ENCODE results near the gene SIRPA. TPM values are rescaled to one million over a fixed set of nuclear protein-coding genes. Genes with fewer than 3 reads are reported as not detected.
A peak's percentile ranks its signal among the peaks of the same experiment; 100 is the strongest.

SIRPA gene
- polyA plus RNA-seq, 4 donors: 25.1 to 30.2 (median 26.6) TPM

DNA sequence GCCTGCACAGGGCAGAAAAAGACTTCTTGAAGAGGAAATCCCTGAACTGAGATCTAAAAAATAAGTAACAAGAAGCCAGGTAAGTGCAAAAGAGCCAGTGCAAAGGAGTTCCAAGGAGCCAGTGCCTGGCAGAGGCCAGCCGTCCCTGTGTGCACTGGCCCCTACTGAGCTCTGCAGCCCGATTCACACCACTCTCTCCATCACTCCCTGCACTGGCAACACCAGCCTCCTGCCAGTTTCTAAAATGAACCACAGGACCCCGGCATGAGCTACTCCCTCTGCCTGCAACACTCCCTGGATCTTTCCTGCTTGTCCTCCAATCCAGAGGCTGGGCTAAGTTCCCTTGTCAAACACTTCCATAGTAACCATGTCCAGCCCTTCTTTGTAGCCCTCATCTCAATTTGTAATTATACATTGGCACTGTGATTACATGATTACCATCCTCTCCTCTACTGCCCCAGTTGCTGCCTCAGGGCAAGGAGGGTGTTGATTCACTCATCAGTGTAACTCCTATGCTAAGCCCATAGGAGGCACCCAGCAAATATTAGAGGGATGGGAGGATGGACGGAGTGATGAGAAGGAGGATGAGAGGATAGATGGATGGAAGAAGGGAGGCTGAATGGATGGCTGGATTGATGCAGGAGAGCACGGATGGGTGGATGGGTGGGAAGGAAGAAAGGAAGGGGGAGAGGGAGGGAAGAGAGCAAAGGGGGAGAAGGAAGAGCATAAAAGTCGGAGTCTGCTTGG is 49.3 kb downstream of the SIRPA start:
- no peak for DNase-seq (ENCODE audit: low read depth in 4 of 4, low spot score in 2 of 4)

DNA sequence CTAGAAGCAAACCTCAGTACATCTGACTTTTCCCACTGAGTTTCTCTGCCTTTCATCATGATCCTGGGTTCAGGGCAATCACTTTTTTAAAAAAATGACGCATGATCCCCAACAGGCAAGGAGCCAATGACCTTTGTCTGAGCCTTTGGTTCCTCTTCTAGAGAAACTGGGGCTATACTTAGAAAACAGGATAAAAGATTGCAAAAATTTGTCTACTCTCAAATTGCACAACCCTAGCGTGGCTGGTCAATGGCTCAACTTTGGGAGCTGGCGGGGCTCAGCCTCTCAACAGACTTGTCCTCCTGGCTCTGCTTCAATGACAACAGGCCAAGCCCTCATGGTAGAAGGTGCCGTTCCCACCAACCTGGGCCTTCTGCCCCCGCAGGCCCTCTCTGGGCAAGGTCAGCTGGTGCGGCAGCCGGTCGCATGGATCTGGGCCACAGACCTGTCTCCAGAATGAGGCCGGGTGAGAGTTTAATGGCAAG is 50.0 kb downstream of the SIRPA start:
- DNase-seq (ENCODE audit: low read depth in 4 of 4, low spot score in 2 of 4): no peak

GRCh38 chr20:1945660-1946059 is 50.5 kb downstream of the SIRPA start:
- no peak for DNase-seq (ENCODE audit: low read depth in 4 of 4, low spot score in 2 of 4)

- DNase-seq (ENCODE audit: low read depth in 4 of 4, low spot score in 2 of 4): no peak
Measured at GRCh38 chr20:1946442-1946761, 51.2 kb downstream of the SIRPA start.

DNA sequence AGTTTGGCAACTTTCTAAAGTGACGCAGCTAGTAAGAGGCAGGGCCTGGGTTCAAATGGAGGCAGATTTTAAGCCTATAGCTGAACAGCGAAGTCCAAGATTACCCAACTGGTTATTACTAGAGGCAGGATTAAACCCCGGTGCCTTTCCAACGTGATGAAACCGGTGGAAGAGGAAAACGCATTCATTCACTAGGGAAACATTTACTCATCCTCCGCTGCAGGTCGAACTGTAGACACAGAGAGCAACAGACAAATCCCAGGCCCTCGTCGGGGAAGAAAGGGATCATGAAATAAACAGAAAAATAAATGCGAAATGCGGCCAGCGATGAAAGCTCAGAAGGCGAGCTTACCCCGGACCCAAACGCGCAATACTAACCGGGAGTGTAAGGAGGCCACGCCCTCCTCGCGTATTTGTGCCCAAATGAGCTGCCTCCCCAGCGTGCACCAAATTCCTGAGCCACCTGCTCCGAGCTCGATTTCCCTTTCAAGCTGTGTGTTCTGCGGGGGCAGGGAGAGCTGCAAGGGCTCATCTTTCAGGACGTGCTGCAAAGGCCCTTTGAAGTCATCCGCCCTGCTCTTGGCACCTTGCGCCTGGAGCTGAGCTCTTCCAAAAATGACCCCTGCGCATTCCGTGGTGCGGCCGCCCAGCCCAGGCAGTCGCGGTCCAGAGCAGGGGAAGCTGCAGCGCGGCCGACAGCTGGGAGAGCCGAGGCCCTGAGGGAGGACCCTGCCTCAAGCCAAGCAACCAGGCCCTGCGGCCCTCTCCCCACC is 51.7 kb downstream of the SIRPA start:
- DNase-seq (ENCODE audit: low read depth in 4 of 4, low spot score in 2 of 4): peak; percentile 52 to 71 (median 63)

DNA sequence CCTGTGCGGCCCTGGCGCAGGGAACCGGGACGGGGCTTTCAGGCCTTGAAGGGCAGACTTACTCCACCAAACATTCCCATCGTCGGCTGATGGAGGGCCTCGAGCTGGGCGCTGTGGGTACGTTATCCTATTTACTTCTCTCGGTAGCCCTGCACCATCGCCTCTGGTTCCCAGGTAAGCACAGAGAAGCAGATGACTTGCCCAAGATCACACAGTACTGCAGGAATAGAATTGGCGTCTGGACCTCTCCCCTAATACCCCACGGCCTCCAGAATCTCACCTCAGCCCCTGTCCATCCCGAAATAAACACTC is 52.3 kb downstream of the SIRPA start:
- no peak for DNase-seq (ENCODE audit: low read depth in 4 of 4, low spot score in 2 of 4)

GRCh38 chr20:1949347-1950100 is 54.3 kb downstream of the SIRPA start:
- no peak for DNase-seq (ENCODE audit: low read depth in 4 of 4, low spot score in 2 of 4)

DNA sequence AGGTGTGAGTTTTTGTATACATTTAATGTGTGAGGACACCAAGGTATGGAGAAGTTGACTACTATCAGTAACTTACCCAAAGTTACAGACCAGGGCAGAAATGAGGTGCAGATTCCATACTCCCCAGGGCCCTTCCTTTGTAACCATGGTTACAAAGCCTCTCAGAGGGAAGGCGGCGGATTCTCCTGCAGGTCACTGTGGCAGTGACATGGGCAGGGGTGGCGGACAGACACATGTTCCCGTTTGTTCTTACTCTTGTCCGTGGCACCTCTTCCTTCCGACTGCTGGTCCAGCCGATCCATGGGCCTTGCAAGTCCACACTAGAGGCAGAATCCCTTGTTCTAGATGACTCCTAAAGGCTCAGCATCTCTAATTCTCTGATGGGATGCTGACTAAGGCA is 55.6 kb downstream of the SIRPA start:
- no peak for DNase-seq (ENCODE audit: low read depth in 4 of 4, low spot score in 2 of 4)

DNA sequence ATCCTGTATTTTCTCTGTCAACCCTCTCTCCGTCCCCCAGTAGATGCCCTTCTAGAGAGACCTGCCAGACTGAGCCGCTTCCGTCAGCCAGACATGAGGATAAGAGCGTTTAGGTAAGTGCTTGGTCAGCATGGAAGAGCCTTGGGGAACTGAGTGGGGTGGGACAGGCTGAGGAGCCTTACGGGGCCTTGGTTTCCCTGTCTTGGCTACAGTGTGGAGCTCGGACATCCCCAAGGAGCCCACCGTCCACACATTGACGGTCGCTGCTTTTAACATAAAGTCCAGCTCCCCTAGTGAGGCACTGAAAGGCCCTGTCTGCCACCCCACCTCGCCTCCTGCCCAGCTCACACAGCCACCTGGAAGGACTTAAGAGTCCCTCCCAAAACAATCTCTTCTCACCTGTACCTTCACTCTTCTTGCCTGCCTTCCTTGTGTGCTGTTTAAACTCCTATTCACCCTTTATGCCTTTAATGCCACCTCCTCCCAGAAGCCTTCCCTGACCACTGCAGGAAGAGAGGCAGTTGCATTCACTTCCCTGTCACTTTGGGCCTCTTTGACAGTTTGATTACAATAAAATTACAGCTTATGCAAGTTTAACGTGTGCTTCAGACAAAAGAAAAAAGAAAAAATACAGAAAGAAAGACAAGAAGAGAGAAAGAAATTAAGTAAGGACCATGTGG is 56.4 kb downstream of the SIRPA start:
- DNase-seq (ENCODE audit: low read depth in 4 of 4, low spot score in 2 of 4): no peak

DNA sequence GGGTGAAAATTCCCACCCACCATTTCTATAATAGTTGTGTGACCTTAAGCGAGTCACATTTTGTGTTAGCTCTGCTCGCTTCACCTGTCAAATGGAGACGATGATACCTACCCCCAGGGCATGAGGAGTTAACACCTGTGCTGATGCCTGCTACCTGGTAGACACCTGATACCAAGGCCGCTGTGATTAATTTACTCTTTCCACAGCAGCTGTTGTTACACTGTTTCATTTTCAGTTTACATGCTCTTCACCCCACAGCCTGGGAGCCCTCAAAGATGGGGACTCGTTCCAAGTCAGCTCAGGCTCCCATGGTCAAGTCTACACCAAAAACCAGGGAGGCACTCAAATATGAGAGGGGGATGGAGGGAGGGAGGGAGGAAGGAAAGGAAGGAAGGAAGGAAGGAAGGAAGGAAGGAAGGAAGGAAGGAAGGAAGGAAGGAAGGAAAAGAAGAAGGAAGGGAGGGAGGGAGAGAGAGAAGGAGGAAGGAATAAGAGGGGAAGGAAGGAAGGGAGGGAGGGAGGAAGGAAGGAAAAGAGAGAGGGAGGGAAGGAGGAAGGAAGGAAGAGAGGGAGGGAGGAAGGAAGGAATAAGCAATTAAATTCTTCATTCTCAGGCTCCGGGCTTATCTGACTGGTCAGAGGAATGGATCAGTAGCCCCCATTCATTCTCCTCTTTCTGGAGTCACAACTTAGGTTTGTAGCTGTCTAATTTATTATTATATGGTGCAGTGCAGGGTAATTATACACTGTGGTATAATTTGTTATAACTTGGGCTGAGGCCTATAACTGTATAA is 57.7 kb downstream of the SIRPA start:
- DNase-seq (ENCODE audit: low read depth in 4 of 4, low spot score in 2 of 4): no peak

GRCh38 chr20:1953621-1954020 is 58.4 kb downstream of the SIRPA start:
- DNase-seq (ENCODE audit: low read depth in 4 of 4, low spot score in 2 of 4): no peak

- no peak for DNase-seq (ENCODE audit: low read depth in 4 of 4, low spot score in 2 of 4)
Measured at GRCh38 chr20:1955217-1955616, 60.0 kb downstream of the SIRPA start.

DNA sequence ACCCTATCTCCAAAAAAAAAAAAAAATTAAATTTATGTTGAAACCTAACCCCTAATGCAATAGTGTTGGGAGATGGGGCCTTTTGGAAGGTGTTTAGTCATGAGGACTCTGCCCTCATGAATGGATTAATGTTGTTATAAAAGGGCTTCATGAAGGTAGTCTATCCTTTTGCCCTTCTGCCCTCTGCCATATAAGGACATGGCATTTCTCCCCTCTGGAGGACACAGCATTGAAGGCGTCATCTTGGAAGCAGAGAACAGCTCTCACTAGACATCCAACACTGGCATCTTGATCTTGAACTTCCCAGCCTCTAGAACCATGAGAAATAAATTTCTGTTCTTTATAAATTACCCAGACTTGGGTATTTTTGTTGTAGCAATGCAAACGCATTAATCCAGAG is 63.2 kb downstream of the SIRPA start:
- no peak for DNase-seq (ENCODE audit: low read depth in 4 of 4, low spot score in 2 of 4)

GRCh38 chr20:1959156-1959555 is 63.9 kb downstream of the SIRPA start:
- DNase-seq (ENCODE audit: low read depth in 4 of 4, low spot score in 2 of 4): no peak

- DNase-seq (ENCODE audit: low read depth in 4 of 4, low spot score in 2 of 4): no peak
Measured at GRCh38 chr20:1961374-1961773, 66.2 kb downstream of the SIRPA start.

GRCh38 chr20:1964061-1964460 is 68.9 kb downstream of the SIRPA start:
- DNase-seq (ENCODE audit: low read depth in 4 of 4, low spot score in 2 of 4): no peak

DNA sequence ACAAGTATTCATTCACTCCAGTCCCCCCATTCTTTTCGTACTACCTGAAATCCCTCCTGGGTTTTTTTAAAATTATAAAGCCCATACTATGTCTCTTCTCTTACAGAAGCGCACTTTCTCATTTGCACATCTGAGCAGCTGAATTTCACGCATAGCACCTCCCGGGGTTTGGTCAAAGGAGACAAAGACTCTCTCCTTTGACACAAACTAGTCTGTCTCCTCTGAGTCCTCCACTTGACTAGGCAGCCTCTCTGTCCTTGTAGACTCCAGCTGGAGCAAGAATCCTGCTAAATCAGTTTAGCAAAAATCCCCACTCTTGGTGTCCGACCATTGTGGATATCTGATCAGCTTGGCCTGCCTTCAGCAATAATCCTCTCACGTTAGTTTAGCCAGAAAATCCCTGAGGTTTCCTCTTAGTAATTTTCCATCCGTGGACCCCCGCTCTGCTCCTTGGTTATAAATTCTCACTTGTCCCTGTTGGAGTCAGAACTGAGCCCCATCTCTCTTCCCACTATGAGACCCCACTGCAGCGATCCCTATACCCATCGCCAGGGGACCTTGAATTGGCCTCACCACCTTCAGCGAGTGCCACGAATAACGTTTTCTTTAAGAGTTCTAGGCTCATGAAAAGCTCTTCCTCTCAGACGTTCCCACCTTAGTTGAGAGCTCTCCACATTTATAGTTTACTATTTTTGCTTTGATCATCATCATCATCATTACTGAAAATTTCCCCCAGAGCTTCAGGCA is 69.6 kb downstream of the SIRPA start:
- no peak for DNase-seq (ENCODE audit: low read depth in 4 of 4, low spot score in 2 of 4)

- DNase-seq (ENCODE audit: low read depth in 4 of 4, low spot score in 2 of 4): peak in 3 of 4 donors; percentile 30 to 54 (median 35)
Measured at GRCh38 chr20:1965520-1966351, 70.5 kb downstream of the SIRPA start.

DNA sequence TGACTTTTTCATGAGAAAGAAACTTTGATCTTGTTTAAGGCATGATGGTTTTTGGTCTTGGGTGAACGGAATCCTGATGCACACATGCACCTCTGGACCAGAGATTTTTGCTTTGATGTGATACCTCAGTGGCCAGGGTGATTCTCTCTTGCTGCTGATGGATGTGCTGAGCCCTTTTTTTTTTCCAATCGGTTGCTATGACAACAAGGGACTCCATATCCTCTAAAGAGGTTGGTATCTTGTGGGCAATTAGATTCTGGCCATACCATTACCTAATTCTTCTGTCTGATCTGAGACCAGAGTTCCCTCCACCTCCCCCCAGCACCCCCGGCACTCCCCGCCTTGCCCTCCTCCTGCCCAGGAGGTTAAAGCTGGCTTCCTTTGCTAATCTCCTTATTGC is 73.8 kb downstream of the SIRPA start:
- DNase-seq (ENCODE audit: low read depth in 4 of 4, low spot score in 2 of 4): no peak

Data from left renal cortex interstitium (tissue), 4 donors.